Airway epithelial cell (primary cell): ENCODE data around the gene DHX32. TPM values are rescaled to one million over a fixed set of nuclear protein-coding genes. Genes with fewer than 3 reads are reported as not detected.

Experiments
- total RNA-seq: library from RNA; depleted of rRNA; stranded (reverse); fragments of >200 nt; gene quantifications from 2 replicates; pipeline ENCODE4 v1.2.3, GENCODE V29; 2015

Gene DHX32, protein sequence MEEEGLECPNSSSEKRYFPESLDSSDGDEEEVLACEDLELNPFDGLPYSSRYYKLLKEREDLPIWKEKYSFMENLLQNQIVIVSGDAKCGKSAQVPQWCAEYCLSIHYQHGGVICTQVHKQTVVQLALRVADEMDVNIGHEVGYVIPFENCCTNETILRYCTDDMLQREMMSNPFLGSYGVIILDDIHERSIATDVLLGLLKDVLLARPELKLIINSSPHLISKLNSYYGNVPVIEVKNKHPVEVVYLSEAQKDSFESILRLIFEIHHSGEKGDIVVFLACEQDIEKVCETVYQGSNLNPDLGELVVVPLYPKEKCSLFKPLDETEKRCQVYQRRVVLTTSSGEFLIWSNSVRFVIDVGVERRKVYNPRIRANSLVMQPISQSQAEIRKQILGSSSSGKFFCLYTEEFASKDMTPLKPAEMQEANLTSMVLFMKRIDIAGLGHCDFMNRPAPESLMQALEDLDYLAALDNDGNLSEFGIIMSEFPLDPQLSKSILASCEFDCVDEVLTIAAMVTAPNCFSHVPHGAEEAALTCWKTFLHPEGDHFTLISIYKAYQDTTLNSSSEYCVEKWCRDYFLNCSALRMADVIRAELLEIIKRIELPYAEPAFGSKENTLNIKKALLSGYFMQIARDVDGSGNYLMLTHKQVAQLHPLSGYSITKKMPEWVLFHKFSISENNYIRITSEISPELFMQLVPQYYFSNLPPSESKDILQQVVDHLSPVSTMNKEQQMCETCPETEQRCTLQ
- 35.1 and 41.3 TPM in 2 replicates for total RNA-seq

DNA sequence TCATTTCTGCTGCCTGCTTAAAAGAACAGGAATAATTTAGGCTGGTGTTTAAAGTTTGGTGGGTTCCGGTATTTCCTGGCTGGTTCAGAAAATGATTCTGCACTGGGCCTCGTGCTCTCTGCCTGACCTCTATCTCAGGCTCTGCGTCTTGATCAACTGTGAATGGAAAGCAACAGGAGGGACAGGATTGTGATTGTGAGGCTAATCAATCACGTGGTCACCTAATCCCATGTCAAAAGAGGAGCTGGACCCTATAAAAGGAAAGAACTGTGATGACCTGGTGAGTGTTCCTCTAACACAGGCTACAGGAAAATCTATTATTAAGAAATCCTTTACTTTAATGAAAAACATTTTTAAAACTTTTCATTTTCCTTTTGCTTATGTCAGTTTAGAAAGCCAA is at the start of gene DHX32:
DHX32 (minus strand) TSS at position 101 of the 400 bp plus-strand sequence. CDS start 468 bp downstream, outside the sequence.

GRCh38 chr10:125896088-125896934 is 15.2 kb upstream of the DHX32 start, which contains the start of gene FANK1:
Gene FANK1 (plus strand): TSS chr10:125896564. CDS start chr10:125896643, 79 bp downstream.

DNA sequence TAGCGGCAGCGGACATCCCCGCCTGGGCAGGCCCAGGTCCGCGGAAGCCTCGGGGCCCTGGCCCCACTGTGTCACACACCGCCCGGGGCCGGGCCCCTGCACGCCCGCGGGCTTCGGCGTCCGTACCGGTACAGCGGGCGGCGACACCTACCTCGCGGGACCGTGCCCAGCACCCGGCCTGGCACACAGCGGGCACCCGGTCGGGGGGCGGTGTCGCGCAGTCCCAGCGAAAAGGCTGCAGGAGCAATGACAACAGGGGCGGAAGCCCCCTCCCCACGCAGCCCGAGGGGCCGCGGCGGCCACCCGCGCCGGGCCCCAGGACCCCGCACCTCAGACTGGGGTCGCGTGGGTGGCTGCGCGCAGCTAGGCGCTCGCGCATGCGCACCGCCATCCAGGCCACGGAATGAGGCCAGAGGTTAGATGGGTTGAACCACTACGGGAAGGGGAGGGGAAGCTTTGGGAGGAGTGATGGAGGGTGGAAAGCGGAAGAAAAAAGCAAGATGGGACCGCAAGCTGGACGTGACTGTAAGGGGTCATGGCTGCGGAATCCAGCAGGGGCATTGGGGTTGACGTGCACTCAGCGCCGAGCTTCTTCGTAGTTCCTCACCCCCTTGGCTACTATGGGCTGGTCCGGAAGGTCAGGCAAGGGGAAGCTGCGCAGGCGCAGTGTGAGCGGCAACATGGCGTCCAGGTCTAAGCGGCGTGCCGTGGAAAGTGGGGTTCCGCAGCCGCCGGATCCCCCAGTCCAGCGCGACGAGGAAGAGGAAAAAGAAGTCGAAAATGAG is 58.0 kb downstream of the DHX32 start, which contains the start of the genes BCCIP and UROS:
BCCIP (plus strand) TSS at position 669 of the 785 bp plus-strand sequence; CDS start at position 681, 12 bp downstream.
UROS (minus strand) TSS at position 381 of the 785 bp plus-strand sequence. CDS start 6,759 bp downstream, outside the sequence.

Other genes starting within 250 kb of the DHX32 start
- not detected in 2 replicates for gene TEX36, start 198.1 kb downstream of the DHX32 start, total RNA-seq
- gene EDRF1, start 161.6 kb downstream of the DHX32 start, total RNA-seq, result 10.5 and 12.1 TPM in 2 replicates
- gene MMP21, start 105.5 kb downstream of the DHX32 start, total RNA-seq, result not detected in 2 replicates
- gene UROS, start 58.0 kb downstream of the DHX32 start, total RNA-seq, result 58.9 and 72.0 TPM in 2 replicates
- gene BCCIP, start 57.7 kb downstream of the DHX32 start, total RNA-seq, result 67.8 and 71.8 TPM in 2 replicates
- 6.1 and 10.2 TPM in 2 replicates for gene FANK1, start 15.3 kb upstream of the DHX32 start, total RNA-seq